SK-N-SH (cell line): ENCODE data around the gene PNRC2.

Experiments
- EP300 ChIP-seq, 2 experiments: IDR thresholded peaks; 2 replicates each; pipeline versions ENCODE4 v1.4.0 to v1.6.1; 2012; ENCODE audit warnings: borderline replicate concordance in 1 of 2, low read depth in 1 of 2, low read length in 1 of 2
- FOXJ3 ChIP-seq: sonication (generic); formaldehyde crosslinking; IDR thresholded peaks from 2 replicates; pipeline ENCODE4 v1.5.1; 2020; ENCODE audit warnings: mild to moderate bottlenecking, missing genetic modification reagents
- GATA2 ChIP-seq: sonication (generic); formaldehyde crosslinking; IDR thresholded peaks from 2 replicates; pipeline ENCODE4 v1.5.0; 2020; ENCODE audit warnings: mild to moderate bottlenecking, missing genetic modification reagents
- MXI1 ChIP-seq: IDR thresholded peaks from 2 replicates; pipeline ENCODE4 v1.6.1; 2012; ENCODE audit warnings: mild to moderate bottlenecking, low read depth, low read length, improper control_type of control experiment
- POLR2AphosphoS5 ChIP-seq: IDR thresholded peaks from 2 replicates; pipeline ENCODE4 v1.6.1; 2012; ENCODE audit warnings: low read depth, low read length
- RFX5 ChIP-seq: IDR thresholded peaks from 2 replicates; pipeline ENCODE4 v1.6.1; 2012; ENCODE audit warnings: mild to moderate bottlenecking, improper control_type of control experiment, low read length
- RXRA ChIP-seq: IDR thresholded peaks from 2 replicates; pipeline ENCODE4 v1.4.0; 2012; ENCODE audit warnings: low read depth, mild to moderate bottlenecking, borderline replicate concordance
- YY1 ChIP-seq: IDR thresholded peaks from 2 replicates; pipeline ENCODE4 v1.4.0; 2012; ENCODE audit warnings: low read depth, mild to moderate bottlenecking
- TF ChIP-seq, protein P1 (sequence below): fragments of 200-600 bp; sonication (generic); IDR thresholded peaks from 2 replicates; pipeline ENCODE4 v1.6.1; 2017; ENCODE audit warnings: antibody characterized with exemption, mild to moderate bottlenecking, moderate library complexity

DNA sequence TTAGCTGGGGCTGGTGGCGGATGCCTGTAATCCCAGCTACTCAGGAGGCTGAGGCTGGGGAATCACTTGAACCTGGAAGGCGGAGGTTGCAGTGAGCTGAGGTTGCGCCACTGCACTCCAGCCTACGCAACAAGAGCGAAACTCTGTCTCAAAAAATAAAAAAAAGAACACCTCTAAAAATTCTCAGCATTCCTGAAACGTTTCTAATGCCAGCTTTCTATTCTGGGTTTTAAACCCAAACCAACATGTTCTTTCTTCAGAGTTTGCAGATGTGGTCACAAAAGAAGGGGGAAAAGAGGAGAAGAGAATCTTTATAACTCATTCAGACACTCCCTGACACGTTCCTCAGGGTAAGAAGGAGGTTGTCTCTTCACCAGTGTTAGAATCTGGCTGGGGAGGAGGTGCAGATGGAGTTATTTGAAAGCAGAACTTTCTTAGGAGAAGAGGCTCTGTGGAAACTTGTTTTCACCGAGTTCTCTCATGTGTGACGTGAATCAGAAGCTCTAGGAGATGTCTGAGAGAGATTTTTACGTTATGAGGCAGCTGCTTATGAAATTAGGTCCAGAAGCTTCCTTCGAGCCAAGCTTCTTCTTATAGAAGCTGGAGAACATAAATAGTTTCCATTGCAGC, 28.7 kb upstream of the PNRC2 start:
- TF ChIP-seq, protein P1, sequence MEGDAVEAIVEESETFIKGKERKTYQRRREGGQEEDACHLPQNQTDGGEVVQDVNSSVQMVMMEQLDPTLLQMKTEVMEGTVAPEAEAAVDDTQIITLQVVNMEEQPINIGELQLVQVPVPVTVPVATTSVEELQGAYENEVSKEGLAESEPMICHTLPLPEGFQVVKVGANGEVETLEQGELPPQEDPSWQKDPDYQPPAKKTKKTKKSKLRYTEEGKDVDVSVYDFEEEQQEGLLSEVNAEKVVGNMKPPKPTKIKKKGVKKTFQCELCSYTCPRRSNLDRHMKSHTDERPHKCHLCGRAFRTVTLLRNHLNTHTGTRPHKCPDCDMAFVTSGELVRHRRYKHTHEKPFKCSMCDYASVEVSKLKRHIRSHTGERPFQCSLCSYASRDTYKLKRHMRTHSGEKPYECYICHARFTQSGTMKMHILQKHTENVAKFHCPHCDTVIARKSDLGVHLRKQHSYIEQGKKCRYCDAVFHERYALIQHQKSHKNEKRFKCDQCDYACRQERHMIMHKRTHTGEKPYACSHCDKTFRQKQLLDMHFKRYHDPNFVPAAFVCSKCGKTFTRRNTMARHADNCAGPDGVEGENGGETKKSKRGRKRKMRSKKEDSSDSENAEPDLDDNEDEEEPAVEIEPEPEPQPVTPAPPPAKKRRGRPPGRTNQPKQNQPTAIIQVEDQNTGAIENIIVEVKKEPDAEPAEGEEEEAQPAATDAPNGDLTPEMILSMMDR: no peak
- no peak for TF ChIP-seq EP300 (IDR thresholded peaks at IDR 0.05; ENCODE audit: borderline replicate concordance in 1 of 2, low read depth in 1 of 2, low read length in 1 of 2)
- no peak for TF ChIP-seq FOXJ3 (CRISPR knock-in tag)
- no peak for TF ChIP-seq MXI1
- no peak for TF ChIP-seq YY1
- TF ChIP-seq GATA2 (CRISPR knock-in tag): no peak
- no peak for TF ChIP-seq RFX5
- no peak for TF ChIP-seq RXRA
- no peak for TF ChIP-seq POLR2AphosphoS5
